ENCODE measurements around the gene NRG2. TPM values are rescaled to one million over a fixed set of nuclear protein-coding genes. Genes with fewer than 3 reads are reported as not detected.

Gene NRG2
- total RNA-seq (2014; rRNA removed; shearing (Covaris generic)) (not detected in 2 replicates), polyA plus RNA-seq (2016; fragmentation: Nextera tagmentation; extraction: Ambion mirVana) (0.05 TPM in 1 of 2 replicates, not detected in the other)

DNA sequence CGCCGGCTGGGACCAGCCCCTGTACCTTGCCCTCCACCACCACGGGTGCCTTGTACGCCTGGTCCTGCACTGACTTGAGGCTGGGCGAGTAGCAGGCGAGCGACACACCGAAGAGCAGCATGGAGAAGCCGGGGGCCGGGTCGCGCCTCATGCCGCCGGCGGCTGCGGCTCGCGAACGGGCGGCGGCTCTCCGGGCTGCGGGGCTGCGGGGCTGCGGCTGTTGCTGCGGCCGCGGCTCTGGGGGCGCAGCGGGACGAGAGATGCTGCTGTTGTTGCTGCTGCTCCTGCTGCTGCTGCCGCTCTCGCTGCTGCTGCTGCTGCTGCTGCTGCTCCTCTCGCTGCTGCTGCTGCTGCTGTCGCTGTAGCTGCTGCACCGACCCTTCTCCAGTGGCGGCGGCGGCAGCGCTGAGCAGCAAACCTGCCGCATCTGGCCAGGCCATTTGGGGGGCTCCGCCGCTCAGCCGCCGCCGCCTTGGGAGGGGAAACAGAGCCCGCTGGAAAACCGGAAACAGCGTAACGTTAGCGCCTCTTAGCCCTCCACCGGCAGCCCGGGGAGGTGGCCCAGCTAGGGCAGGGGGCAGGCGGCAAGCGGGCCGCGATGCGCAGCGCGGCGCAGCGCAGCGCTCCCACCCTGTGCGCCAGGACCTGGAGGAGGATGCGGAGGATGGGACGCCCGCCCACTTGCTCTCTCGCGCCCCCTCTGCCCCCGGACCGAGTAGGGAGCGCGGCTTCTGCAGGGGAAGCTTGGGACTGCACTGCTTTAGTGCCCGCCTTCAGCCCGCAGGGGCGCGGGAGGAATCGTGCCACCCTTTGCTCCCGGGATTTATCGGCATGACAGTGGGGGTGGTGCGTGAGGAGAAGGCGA, at the start of gene NRG2:
TSS of gene NRG2 (minus strand) at position 657 of the 865 bp plus-strand sequence.
- Histone ChIP-seq H3K9ac (peak within 1 kb of the TSS; percentile 12; the same call in 1 of the 2 replicates), H3K27ac (no peak within 1 kb of the TSS)
- 2% methylated on average over 56 to 76 of the region's 82 CpGs for WGBS, 2 experiments (ENCODE audit: low coverage in 1 of 2, low lambda C conversion rate in 2 of 2, missing lambda C conversion rate in 2 of 2)

DNA sequence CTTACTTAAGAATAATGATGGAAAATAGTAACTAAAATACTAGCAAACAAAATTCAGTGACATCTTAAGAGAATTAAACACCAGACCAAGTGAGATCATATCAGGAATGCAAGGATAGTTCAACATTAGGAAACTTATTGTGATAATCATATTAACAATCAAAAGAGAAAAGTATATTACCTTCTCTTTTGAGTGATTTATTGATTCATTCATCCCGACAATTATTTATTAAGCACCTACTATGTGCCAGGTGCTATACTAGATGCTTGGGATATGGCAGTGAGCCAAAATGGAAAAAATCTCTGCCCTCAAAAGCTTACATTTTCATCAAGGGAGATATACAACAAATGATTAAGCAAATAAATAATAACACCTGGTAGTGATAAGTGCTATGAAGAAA, 47.2 kb upstream of the NRG2 start:
- Histone ChIP-seq H2AFZ (no peak overlapping the region), H3K79me2 (ENCODE audit: insufficient read depth) (no peaks in the 10 kb centered on the region), H3K9ac (no peak overlapping the region), H3K4me2 (ENCODE audit: unreplicated experiment) (no peak overlapping the region), H3F3A (ENCODE audit: insufficient read depth) (no peaks in the 10 kb centered on the region), H3K9me3 (ENCODE audit: low read depth) (peaks cover 4% of the 10 kb centered on the region), H3K9me2 (ENCODE audit: insufficient read depth) (no peaks in the 10 kb centered on the region), H3K36me3 (ENCODE audit: low read depth) (no peaks in the 10 kb centered on the region), H4K20me1 (ENCODE audit: insufficient read depth) (no peaks in the 10 kb centered on the region), H3K27ac (no peak overlapping the region), H3K4me1 (ENCODE audit: insufficient read depth) (no peaks in the 10 kb centered on the region), H3K27me3 (replicated peaks; ENCODE audit: insufficient read depth) (peaks cover 31% of the 10 kb centered on the region; the same call in 1 of the 2 replicates), H3K4me3 (no peak overlapping the region)
- WGBS, 2 experiments (ENCODE audit: low coverage in 1 of 2, low lambda C conversion rate in 2 of 2, missing lambda C conversion rate in 2 of 2), result 28 to 33% methylated on average over 1 of the region's 1 CpG
- in situ Hi-C loops (cut with MboI), result no loop called here
- DNase-seq, result no peak
- TF ChIP-seq EZH2phosphoT487 (IDR thresholded peaks at IDR 0.05; ENCODE audit: insufficient read depth, low read depth), result no peak
- TF ChIP-seq EZH2 (IDR thresholded peaks at IDR 0.05; ENCODE audit: insufficient read depth, poor library complexity, severe bottlenecking), result no peak

More for the DNA sequence above, at the start of gene NRG2:
- Histone ChIP-seq H3K4me2 (ENCODE audit: unreplicated experiment) (peak within 1 kb of the TSS; percentile 93), H3K9me2 (ENCODE audit: insufficient read depth) (no peaks in the 10 kb centered on the region), H3K36me3 (ENCODE audit: low read depth) (no peaks in the 10 kb centered on the region), H3K4me3 (peak within 1 kb of the TSS; percentile 76), H2AFZ (peak within 1 kb of the TSS; percentile 81), H3K79me2 (ENCODE audit: insufficient read depth) (no peaks in the 10 kb centered on the region), H3K27me3 (replicated peaks; ENCODE audit: insufficient read depth) (peaks cover 27% of the 10 kb centered on the region; the same call in 1 of the 2 replicates), H3K9me3 (ENCODE audit: low read depth) (no peaks in the 10 kb centered on the region), H3F3A (ENCODE audit: insufficient read depth) (no peaks in the 10 kb centered on the region), H4K20me1 (ENCODE audit: insufficient read depth) (no peaks in the 10 kb centered on the region), H3K4me1 (ENCODE audit: insufficient read depth) (no peaks in the 10 kb centered on the region)
- in situ Hi-C loops (cut with MboI), result no loop called here
- DNase-seq, result peak; percentile 71
- no peak for TF ChIP-seq EZH2 (IDR thresholded peaks at IDR 0.05; ENCODE audit: insufficient read depth, poor library complexity, severe bottlenecking)
- TF ChIP-seq EZH2phosphoT487 (IDR thresholded peaks at IDR 0.05; ENCODE audit: insufficient read depth, low read depth), result no peak

DNA sequence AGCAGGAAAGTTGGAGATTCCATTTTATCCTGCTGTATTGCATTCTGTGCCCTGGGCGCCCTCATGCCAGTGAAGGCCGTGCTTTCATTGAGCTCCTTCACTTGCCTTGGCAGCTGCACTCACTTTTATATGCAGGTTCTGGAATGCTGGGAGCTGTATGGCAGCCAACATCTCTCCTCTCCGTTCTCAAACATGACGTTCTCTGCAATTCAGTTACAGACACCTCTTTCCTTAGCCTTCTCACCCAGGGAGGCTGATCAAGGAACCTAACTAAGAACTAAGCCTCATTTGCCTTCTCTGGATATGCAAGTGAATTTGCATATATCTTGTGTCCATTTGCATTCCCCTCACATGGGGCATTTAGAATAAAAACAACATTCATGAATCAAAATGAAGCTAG, 41.4 kb upstream of the NRG2 start:
- TF ChIP-seq EZH2 (IDR thresholded peaks at IDR 0.05; ENCODE audit: insufficient read depth, poor library complexity, severe bottlenecking), result no peak
- no peak for TF ChIP-seq EZH2phosphoT487 (IDR thresholded peaks at IDR 0.05; ENCODE audit: insufficient read depth, low read depth)
- H3K36me3 ChIP-seq (ENCODE audit: low read depth), result no peaks in the 10 kb centered on the region

DNA sequence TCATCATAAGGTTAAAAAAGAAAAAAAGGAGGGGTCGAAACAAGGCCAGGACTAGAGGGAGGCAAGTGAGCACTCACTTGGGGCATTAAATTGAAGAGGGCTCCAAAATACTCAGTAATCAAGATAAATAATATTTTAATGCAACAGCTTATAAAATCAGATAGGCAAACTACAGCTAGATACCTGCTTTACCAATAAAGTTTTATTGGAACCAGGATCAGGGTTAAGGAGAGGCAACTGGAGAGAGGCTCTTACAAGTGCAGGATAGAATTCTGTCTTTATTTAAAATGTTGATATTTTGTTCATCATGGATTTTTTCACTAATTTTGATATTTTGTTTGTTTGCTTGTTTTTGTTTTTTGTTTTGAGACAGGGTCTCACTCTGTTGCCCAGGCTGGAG, 40.6 kb upstream of the NRG2 start:
- H3K9me3 ChIP-seq (ENCODE audit: low read depth), result no peaks in the 10 kb centered on the region
- DNase-seq, result no peak
- no peaks in the 10 kb centered on the region for H4K20me1 ChIP-seq (ENCODE audit: insufficient read depth)
- H3K27ac ChIP-seq, result no peak overlapping the region
- H3K4me2 ChIP-seq (ENCODE audit: unreplicated experiment), result no peak overlapping the region
- WGBS, 2 experiments (ENCODE audit: low coverage in 1 of 2, low lambda C conversion rate in 2 of 2, missing lambda C conversion rate in 2 of 2), result 38 to 53% methylated on average over 1 of the region's 1 CpG
- in situ Hi-C loops (cut with MboI), result no loop called here
- H3K36me3 ChIP-seq (ENCODE audit: low read depth), result no peaks in the 10 kb centered on the region
- TF ChIP-seq EZH2phosphoT487 (IDR thresholded peaks at IDR 0.05; ENCODE audit: insufficient read depth, low read depth), result no peak
- TF ChIP-seq EZH2 (IDR thresholded peaks at IDR 0.05; ENCODE audit: insufficient read depth, poor library complexity, severe bottlenecking), result no peak
- no peaks in the 10 kb centered on the region for H3F3A ChIP-seq (ENCODE audit: insufficient read depth)
- H3K9ac ChIP-seq, result no peak overlapping the region
- H3K27me3 ChIP-seq (replicated peaks; ENCODE audit: insufficient read depth), result peaks cover 54% of the 10 kb centered on the region
- no peak overlapping the region for H2AFZ ChIP-seq
- H3K4me3 ChIP-seq, result no peak overlapping the region
- no peaks in the 10 kb centered on the region for H3K9me2 ChIP-seq (ENCODE audit: insufficient read depth)
- H3K4me1 ChIP-seq (ENCODE audit: insufficient read depth), result no peaks in the 10 kb centered on the region
- no peaks in the 10 kb centered on the region for H3K79me2 ChIP-seq (ENCODE audit: insufficient read depth)

More for the DNA sequence above, 41.4 kb upstream of the NRG2 start:
- Histone ChIP-seq H3K4me2 (ENCODE audit: unreplicated experiment) (no peak overlapping the region), H3K4me1 (ENCODE audit: insufficient read depth) (no peaks in the 10 kb centered on the region), H4K20me1 (ENCODE audit: insufficient read depth) (no peaks in the 10 kb centered on the region), H3K27ac (no peak overlapping the region), H3K4me3 (no peak overlapping the region), H3K9me3 (ENCODE audit: low read depth) (no peaks in the 10 kb centered on the region), H3K27me3 (replicated peaks; ENCODE audit: insufficient read depth) (peaks cover 54% of the 10 kb centered on the region), H3F3A (ENCODE audit: insufficient read depth) (no peaks in the 10 kb centered on the region), H2AFZ (no peak overlapping the region), H3K9ac (no peak overlapping the region), H3K79me2 (ENCODE audit: insufficient read depth) (no peaks in the 10 kb centered on the region), H3K9me2 (ENCODE audit: insufficient read depth) (no peaks in the 10 kb centered on the region)
- peak; percentile 1 for DNase-seq
- in situ Hi-C loops (cut with MboI), result no loop called here
- 11 to 15% methylated on average over 4 of the region's 4 CpGs for WGBS, 2 experiments (ENCODE audit: low coverage in 1 of 2, low lambda C conversion rate in 2 of 2, missing lambda C conversion rate in 2 of 2)
